Measurements from ENCODE around the gene ST6GALNAC4. TPM values are rescaled to one million over a fixed set of nuclear protein-coding genes. Genes with fewer than 3 reads are reported as not detected.
A peak's percentile ranks its signal among the peaks of the same experiment; 100 is the strongest.
"Not testable (repeated sequence)": the region's sequence is repeated elsewhere in the genome, so short reads cannot be mapped to it uniquely, and the experiment has no call there.

The ST6GALNAC4 gene
- total RNA-seq, 1 experiment from 2014 or later, result 41.6 TPM

- no peak for DNase-seq (ENCODE audit: low read depth)
Measured at GRCh38 chr9:127890053-127890452, 26.8 kb downstream of the ST6GALNAC4 start.

- DNase-seq (ENCODE audit: low read depth), result no peak
Measured at GRCh38 chr9:127887792-127888191, 29.0 kb downstream of the ST6GALNAC4 start.

- no peak for DNase-seq (ENCODE audit: low read depth)
Measured at GRCh38 chr9:127886401-127886972, 30.4 kb downstream of the ST6GALNAC4 start.

GRCh38 chr9:127885508-127886281 lies 31.1 kb downstream of the ST6GALNAC4 start:
- no peak for DNase-seq (ENCODE audit: low read depth)

- DNase-seq (ENCODE audit: low read depth), result no peak
Measured at GRCh38 chr9:127884976-127885490, 31.8 kb downstream of the ST6GALNAC4 start.

- DNase-seq (ENCODE audit: low read depth), result no peak
Measured at GRCh38 chr9:127884427-127884911, 32.4 kb downstream of the ST6GALNAC4 start.

DNA sequence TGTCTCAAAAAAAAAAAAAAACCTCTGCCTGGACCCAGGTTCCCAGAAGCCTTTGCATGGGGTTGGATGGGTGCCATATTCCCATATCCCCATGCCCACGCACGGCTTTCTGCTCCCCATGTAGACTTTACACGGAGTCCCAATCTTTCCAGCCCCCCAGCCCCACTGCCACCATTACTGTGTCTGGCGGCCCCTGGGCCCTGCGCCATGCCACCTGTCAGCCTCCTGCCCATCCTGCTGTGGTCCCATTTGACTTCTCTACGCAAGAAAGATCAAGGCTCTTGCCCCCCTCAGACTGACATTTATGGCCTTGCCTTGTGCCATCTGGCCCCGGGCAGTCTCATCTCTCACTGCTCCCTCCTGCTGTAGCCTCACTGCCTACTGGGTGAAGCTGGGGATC lies 32.9 kb downstream of the ST6GALNAC4 start:
- DNase-seq (ENCODE audit: low read depth), result no peak

GRCh38 chr9:127881715-127882114 lies 35.1 kb downstream of the ST6GALNAC4 start:
- DNase-seq (ENCODE audit: low read depth), result not testable (repeated sequence)

- DNase-seq (ENCODE audit: low read depth), result no peak
Measured at GRCh38 chr9:127880143-127880542, 36.7 kb downstream of the ST6GALNAC4 start.

- no peak for DNase-seq (ENCODE audit: low read depth)
Measured at GRCh38 chr9:127878652-127879390, 38.0 kb downstream of the ST6GALNAC4 start.

- DNase-seq (ENCODE audit: low read depth), result no peak
Measured at GRCh38 chr9:127878001-127878651, 38.7 kb downstream of the ST6GALNAC4 start.

GRCh38 chr9:127877566-127877998 lies 39.3 kb downstream of the ST6GALNAC4 start, which contains the start of gene AK1:
Gene AK1 (minus strand): TSS chr9:127877675. CDS start chr9:127874617, 3,058 bp downstream.
- DNase-seq (ENCODE audit: low read depth), result peak; percentile 53

GRCh38 chr9:127876764-127877562 lies 39.9 kb downstream of the ST6GALNAC4 start:
- no peak for DNase-seq (ENCODE audit: low read depth)

DNA sequence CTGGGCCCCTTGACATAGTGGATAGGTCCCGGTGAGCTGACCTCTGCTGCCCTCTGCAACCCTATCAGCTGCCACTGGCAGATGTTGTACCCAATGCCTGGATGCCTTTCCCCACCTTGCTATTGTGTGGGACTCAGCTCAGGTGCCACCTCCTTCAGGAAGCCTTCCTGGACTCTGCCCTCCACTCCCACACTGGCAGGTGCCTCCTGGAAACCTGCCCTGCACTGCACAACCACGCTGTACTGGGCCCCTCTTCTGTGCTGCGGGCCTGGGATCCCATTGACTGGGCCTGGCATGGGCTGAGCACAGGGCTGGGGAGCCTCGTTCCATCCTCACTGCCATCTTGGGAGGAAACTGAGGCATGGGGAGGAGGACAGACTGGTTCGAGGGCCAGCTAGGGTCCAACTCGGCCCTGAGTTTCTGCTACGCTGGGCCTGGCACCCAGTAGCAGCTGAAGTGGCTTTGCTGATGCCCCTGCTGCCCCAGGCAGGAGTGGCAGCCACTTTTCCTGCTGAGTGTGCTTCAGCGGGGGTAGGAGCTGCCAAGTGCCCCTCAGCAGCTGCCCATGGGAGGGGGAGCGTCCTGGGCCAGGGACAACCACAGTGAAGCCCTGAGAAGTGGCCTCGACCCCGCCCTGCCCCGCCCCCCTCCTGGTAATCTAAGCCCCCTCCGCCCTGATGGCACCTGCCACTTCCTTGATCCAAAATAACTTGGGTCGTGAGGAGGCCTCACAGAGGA lies 40.6 kb downstream of the ST6GALNAC4 start:
- DNase-seq (ENCODE audit: low read depth), result no peak

GRCh38 chr9:127875306-127875966 lies 41.4 kb downstream of the ST6GALNAC4 start:
- DNase-seq (ENCODE audit: low read depth), result peak; percentile 51

- no peak for DNase-seq (ENCODE audit: low read depth)
Measured at GRCh38 chr9:127874301-127875221, 42.3 kb downstream of the ST6GALNAC4 start.

DNA sequence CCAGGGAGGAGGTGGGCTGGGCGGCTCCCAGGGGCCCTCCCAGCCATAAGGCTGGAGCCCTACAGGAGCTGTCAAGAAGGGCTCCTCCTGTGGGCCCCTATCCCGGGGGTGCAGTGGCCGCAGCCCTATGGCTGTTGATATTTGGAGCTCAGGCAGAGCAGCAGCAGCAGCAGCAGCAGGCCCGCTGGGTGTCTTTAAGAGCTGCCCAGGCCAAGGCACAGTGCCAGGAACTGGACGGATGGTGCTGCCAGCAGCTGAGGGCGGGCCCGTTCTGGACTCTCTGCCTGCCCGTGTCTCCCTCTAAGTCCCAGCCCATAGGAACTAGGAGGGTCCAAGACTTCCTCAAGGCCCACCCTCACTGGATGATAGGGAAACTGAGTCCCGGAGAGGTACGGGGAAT lies 43.0 kb downstream of the ST6GALNAC4 start:
- DNase-seq (ENCODE audit: low read depth), result peak; percentile 45

- DNase-seq (ENCODE audit: low read depth), result no peak
Measured at GRCh38 chr9:127873223-127873691, 43.6 kb downstream of the ST6GALNAC4 start.
